Upper lobe of left lung (tissue), 4 donors: ENCODE results near the gene PTPRS.

Source experiments
- CTCF ChIP-seq, 6 experiments: fragments of 450-650 bp in 4 of 6; fragments of 200-600 bp in 2 of 6; sonication (generic) in 2 of 6; IDR thresholded peaks; one replicate each; pipeline ENCODE4 v1.5.1; 2016 to 2019; ENCODE audit warnings: antibody characterized with exemption in 6 of 6
- EP300 ChIP-seq, 4 donors: sonication (generic); formaldehyde crosslinking; IDR thresholded peaks; one replicate each; pipeline ENCODE4 v1.5.1; 2017; ENCODE audit warnings: antibody characterized with exemption in 4 of 4, control low read depth in 2 of 4

GRCh38 chr19:5333581-5334365 lies 6.8 kb downstream of the PTPRS start:
- TF ChIP-seq CTCF (IDR thresholded peaks at IDR 0.05) (no peak), EP300 (IDR thresholded peaks at IDR 0.05) (no peak)
